ENCODE data around the gene GPR12.

The GPR12 gene

DNA sequence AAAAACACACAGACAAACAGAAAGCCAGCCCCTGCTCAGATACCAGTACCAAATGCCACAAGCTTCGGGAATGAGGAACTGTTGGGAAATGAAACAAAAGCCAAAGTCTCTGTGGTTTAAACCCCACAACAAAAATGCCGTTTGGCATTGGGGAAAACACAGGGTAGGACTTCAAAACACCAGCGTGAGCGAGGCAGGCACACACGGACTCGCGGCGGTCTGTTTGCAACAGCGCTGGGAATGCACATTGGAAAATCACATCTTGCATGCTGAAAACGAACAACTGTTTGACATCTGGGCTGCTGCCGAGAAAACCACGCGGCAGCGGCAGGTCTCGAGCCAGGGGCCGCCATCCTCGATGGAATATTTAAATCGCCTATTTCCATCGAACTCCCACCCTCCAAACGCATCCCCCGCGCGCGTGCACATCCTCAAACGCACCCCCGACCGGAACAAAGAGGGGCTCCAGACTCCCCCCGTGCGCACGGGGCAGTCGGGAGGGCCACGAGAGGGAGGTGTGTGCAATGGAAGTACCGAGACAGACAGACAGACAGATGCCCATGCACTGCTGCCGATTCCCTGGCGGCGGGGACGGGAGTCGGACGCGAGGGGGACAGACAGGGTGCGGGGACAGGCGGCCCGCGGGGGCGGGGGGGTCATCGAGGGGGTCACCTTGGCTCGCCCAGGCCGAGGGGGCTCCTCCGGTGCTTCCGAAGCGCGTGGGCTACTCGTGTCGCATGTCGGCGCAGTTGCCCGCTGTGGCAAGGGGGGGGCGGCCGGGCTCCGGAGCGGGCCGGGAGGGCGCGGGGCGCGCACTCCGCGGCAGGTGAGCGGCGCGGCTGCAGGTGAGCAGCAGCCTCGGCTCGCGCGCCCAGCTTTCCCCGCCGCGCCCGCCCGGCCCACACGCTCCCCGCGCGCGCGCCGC, at the start of gene GPR12:
Gene GPR12 (minus strand): TSS at position 880 of the 925 bp plus-strand sequence. CDS start 959 bp downstream, outside the sequence.
- no peak for DNase-seq

DNA sequence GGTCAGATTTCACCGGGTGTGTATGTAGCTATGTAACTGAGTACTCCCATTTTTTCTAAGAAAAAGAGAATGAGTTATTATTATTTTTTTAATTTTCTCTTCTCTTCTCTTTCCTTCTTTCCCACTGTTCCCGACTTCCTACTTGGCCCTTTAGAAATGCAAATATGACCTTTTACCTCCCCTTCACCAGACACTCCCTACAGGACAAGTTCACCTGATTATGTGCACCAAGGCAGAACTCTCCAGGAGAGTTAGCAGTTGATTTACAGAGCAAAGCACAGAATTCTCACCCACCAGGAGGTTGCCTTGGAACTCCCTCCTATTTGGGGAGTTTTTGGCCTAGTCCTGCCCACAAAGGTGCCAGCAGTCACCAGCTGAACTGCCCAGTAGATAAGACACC, 49.5 kb upstream of the GPR12 start:
- DNase-seq, result no peak

DNA sequence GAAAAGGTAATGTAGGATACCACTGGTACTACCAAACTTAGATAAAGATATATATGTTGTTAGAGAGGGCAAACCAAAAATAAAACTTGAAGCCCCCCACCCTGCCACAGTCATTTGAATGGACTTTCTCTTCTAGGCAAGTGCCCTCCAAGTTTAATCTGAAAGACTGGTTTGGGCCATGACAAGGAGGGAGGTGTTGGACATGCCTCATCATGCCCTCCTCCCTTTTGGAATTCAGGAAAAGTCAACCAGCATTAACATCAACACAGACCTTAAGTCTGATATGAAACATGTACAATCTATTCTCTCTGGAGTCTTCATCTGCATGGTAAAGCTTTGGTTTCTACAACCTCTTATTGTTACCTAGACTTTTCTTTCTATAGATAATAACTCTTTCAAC, 46.3 kb upstream of the GPR12 start:
- DNase-seq, result no peak

GRCh38 chr13:26787961-26788360, 27.4 kb upstream of the GPR12 start:
- no peak for DNase-seq

- no peak for DNase-seq
Observed at GRCh38 chr13:26786651-26787295, 26.2 kb upstream of the GPR12 start.

DNA sequence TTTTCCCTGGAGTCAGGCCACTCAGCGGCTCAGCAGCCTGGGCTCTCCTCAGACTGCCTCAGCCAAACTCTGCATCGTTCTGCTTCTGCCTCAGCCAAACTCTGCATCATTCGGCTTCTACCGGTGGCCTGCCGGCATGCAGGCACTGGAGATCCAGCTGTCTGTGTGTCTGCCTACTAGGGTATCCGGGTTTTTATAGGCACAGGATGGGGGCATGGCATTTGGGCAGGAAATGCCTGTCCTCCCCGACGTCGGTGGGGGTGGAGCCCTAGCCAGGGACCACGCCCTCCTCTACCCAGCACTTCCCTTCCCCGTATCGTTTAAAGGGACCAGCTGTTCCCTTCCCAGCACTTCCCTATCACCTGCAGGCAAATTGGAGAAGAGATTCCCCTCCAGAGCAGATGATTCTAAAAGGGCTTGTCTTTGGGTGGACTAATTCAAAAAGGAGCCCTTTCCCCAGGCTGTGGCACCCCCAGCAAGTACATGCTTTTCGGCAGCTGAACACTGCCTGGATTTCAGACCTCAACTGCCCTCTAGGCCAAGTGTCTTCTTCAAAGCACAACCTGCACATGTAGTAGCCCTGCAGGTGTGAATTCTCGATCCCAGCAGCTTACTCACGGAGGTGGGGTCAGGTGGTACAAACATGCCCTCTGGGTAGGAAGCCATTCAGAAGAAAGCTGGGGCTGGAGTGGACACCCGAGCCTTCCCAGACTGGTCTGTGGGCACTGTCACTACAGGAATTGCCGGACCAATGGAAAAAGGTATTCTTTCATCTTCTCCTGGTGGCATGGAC, 25.4 kb upstream of the GPR12 start:
- DNase-seq, result peak; percentile 34

- no peak for DNase-seq
Observed at GRCh38 chr13:26784704-26785639, 24.4 kb upstream of the GPR12 start.

DNA sequence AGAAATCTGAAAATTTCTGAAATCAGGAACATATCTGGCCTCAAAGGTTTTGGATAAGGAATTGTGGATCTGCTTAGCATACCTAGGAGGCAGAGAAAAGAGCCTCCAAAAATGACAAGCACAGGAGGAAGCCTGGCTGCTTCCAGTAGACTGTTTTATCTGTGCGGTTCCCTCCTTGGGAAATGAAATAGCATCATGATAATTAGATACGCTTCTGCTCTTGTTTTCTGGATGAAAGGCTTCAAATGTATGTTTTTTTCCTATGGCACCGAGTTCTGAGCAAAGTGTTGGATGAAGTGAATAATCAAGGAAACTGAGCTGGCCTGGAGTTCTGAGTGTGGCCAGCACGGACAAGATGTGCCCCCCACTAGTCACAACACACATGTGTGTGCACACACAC, 19.8 kb upstream of the GPR12 start:
- DNase-seq, result no peak

- DNase-seq, result no peak
Observed at GRCh38 chr13:26779321-26779720, 18.7 kb upstream of the GPR12 start.

GRCh38 chr13:26772531-26772930, 11.9 kb upstream of the GPR12 start:
- no peak for DNase-seq

GRCh38 chr13:26771796-26772195, 11.2 kb upstream of the GPR12 start:
- no peak for DNase-seq

GRCh38 chr13:26762745-26763345, 2.3 kb upstream of the GPR12 start:
- DNase-seq, result no peak

DNA sequence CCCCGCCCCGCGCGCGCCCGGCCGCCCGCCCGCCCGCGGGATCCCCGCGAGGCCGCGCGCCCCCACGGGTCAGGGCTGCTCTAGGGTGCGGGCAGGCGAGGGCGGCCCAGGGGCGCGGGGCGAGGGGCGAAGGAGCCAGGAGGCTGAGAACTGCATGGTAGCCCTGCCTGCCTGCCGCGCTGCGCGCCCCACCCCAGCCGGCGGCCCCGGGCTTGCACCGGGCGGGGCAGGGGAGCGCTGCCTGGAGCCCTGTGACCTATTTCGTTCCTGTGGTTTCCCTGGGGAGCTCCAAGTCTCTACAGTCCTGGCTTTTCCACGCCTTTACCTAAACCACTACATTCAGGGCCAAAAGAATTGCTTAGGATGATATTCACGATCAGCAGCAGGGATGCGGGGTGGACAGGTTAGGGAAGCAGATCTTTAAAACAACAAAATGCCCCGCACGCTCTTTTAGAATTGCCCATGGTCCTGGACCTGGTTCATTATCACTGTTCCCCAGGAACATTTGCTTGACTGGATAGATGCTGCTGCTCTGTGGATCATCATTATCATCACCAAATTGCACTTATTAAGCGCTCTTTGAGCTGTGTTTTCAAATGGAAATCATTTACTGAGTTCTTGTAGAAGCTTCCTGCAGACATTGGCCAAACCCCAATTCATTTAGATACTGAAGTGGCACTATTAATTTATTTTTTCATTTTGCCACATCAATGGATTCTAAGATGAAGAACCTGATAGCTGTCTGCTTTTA, 421 bp upstream of the GPR12 start:
- DNase-seq, result no peak

- DNase-seq, result no peak
Observed at GRCh38 chr13:26759249-26759906, 1.2 kb downstream of the GPR12 start.

- DNase-seq, result no peak
Observed at GRCh38 chr13:26758496-26759157, 2.0 kb downstream of the GPR12 start.

DNA sequence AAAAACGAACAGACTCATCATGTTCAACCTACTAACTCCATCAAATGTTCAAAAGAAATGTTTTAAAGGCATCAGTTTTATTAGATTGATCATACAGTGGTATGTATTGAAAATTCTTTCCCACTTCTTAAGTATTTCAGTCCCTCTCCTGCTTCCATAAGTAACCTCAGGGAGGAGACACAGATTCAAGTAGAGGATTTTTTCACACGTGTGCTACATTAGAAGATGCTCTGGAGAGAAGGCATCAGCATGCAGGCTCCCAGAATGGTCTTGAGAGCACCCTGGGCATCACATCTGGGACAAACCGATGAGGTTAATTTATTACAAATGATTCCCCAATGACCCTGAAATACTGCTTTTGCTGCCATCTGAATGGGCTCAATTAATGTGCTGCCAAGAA, 3.6 kb downstream of the GPR12 start:
- no peak for DNase-seq

GRCh38 chr13:26752671-26753070, 7.9 kb downstream of the GPR12 start:
- DNase-seq, result no peak

- DNase-seq, result no peak
Observed at GRCh38 chr13:26749905-26750304, 10.7 kb downstream of the GPR12 start.

- no peak for DNase-seq
Observed at GRCh38 chr13:26749285-26749684, 11.3 kb downstream of the GPR12 start.

GRCh38 chr13:26747706-26748105, 12.9 kb downstream of the GPR12 start:
- no peak for DNase-seq

All from NCI-H774 (cell line).